ENCODE measurements around the gene ATF5.

Gene ATF5

DNA sequence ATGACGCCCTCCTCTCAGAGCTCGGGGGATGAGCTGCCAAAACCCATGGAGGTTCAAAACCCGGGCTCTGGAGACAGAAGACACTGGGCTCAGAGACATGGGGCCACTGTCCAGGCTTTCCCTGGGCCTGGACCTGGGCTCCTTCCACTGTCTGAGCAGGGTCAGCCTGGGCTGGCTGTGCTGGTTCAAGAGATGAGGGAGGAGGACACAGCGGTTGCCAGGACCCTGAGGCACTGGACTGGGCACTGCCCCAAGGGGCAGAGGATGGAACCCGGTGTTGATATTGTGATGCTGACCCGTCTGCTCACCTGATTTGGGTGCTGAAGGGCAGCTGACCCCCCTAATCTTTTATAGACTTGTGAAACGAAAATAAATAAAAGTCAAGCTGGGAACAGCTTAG, 46.0 kb downstream of the ATF5 start:
- H3K4me3 ChIP-seq (ENCODE audit: low read depth, low read length) = no peak overlapping the region
- TF ChIP-seq, protein P1, sequence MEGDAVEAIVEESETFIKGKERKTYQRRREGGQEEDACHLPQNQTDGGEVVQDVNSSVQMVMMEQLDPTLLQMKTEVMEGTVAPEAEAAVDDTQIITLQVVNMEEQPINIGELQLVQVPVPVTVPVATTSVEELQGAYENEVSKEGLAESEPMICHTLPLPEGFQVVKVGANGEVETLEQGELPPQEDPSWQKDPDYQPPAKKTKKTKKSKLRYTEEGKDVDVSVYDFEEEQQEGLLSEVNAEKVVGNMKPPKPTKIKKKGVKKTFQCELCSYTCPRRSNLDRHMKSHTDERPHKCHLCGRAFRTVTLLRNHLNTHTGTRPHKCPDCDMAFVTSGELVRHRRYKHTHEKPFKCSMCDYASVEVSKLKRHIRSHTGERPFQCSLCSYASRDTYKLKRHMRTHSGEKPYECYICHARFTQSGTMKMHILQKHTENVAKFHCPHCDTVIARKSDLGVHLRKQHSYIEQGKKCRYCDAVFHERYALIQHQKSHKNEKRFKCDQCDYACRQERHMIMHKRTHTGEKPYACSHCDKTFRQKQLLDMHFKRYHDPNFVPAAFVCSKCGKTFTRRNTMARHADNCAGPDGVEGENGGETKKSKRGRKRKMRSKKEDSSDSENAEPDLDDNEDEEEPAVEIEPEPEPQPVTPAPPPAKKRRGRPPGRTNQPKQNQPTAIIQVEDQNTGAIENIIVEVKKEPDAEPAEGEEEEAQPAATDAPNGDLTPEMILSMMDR (conservative IDR thresholded peaks at IDR 0.05; ENCODE audit: low read depth, low read length) = no peak
- no peak for DNase-seq (ENCODE audit: low read depth)

DNA sequence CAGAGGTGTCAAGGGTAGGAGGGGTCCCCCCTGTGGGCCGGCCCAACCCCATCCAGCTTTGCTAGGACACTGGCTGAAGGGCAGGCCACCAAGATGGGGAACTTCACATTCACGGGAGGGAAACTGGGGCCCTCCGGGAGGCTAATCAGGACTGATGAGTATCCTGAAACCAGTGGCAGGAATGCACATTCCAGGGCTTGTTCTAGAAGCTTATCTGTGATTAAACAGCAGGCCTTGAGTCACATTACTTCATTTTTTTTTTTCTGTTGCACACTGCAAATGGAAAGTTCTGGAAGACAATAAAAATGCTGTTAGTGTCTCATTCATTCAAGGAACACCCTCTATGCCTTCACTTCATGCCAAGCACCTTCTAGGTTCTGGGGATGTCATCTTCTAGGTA, 47.5 kb downstream of the ATF5 start:
- no peak overlapping the region for H3K4me3 ChIP-seq (ENCODE audit: low read depth, low read length)
- TF ChIP-seq, protein P1 (conservative IDR thresholded peaks at IDR 0.05; ENCODE audit: low read depth, low read length) = no peak
- peak; percentile 27 for DNase-seq (ENCODE audit: low read depth)

DNA sequence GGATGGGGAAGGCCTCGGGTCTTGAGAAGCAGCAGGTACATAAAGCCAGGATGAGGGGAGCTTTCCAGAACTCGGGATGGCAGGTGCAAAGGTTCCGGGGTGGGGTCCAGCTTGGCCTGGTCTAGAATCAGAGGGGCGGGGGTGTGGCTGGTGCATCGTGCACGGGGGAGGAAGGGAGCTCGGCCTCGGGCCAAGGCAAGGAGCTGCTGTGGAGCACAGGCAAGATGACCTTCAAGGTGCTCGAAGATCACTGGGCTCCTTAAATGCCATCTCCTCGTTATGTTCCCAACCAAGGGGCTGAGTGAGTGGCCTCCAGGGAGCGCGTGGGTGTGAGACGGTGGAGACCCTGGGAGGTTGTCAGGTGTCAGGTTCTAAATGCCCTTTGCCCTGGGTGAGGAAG, 48.1 kb downstream of the ATF5 start:
- H3K4me3 ChIP-seq (ENCODE audit: low read depth, low read length) = no peak overlapping the region
- TF ChIP-seq, protein P1 (conservative IDR thresholded peaks at IDR 0.05; ENCODE audit: low read depth, low read length) = no peak
- no peak for DNase-seq (ENCODE audit: low read depth)

DNA sequence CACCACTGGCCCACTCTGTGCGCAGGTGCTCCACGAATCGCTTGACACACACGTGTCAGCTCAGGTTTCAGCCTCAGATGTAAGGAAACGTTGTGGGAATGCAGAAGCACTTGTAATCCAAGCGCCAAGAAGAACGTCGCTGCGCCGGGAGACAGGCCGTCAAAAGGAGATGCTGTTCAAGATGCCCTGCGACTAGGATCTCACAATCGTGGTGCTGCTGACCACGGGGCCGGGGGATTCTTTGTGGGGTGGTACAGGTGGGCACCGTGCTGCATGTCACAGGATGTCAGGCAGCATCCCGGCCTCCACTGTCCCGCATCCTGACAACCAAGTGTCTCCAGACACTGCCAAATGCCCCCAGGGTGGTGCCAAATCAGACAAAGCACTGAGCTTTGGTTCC, 48.9 kb downstream of the ATF5 start:
- TF ChIP-seq, protein P1 (conservative IDR thresholded peaks at IDR 0.05; ENCODE audit: low read depth, low read length) = no peak
- DNase-seq (ENCODE audit: low read depth) = no peak
- no peak overlapping the region for H3K4me3 ChIP-seq (ENCODE audit: low read depth, low read length)

DNA sequence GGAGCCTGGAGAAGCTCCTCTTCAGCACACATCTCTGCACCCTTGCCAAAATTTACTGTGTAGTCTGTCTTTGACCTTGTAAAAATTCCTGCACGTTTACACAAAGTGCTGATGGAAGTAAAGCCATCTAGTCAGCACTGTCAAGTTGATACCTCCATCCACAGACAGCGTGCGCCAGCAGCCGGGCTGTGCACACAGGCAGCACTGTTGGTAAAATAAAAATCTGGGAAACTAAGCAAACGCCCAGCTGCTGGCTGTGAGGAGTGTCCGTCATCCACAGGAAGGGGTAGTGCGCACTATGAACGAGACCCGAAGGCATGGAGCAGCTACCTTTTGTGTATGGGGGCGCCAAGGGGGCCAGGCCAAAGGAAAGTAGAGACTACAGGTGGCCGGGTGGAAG, 49.3 kb downstream of the ATF5 start:
- TF ChIP-seq, protein P1 (conservative IDR thresholded peaks at IDR 0.05; ENCODE audit: low read depth, low read length) = no peak
- no peak overlapping the region for H3K4me3 ChIP-seq (ENCODE audit: low read depth, low read length)
- DNase-seq (ENCODE audit: low read depth) = no peak

DNA sequence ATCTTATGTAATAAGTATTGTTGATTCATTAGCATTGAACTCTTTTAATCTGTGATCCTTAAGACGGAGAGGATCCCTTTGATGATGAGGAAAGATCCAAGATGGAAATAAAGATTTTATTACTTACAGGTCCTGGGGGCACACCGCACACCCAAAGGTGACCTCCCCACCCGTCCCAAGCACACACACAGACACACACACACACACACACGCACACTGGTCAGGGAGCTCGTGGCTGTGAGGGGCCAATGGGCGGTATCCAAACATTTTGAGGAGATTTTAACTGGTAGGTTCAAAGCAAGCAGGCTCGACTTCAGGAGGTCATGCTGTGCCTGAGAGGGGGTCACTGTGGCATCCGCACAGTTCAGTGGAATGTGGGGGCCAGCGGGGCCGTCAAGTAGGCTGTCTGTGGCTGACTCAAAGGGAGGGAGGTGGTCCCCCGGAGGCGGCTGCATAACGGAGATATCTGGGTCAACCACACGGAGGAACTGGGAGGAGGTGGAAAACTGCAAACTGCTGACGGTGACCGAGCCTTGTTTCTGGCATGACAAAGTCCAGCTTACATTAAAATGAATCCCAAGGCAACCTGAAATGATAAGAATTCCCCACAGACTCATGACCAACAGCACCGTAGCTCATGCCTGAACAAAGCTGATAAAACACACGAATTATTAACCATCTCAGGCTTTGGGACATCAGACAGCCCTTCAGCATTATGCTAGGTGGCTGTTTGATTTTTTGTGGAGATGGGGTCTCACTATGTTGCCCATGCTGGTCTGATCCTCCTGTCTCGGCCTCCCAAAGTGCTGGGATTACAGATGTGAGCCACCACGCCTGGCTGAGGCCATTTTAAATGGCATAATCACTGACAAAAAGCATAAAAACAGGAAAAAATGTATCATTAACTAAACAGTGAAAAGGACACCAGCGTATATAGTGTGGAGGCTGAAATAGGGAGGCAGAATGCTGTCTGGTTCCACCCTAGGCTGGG, 52.9 kb downstream of the ATF5 start:
- TF ChIP-seq, protein P1 (conservative IDR thresholded peaks at IDR 0.05; ENCODE audit: low read depth, low read length) = no peak
- H3K4me3 ChIP-seq (ENCODE audit: low read depth, low read length) = no peak overlapping the region
- DNase-seq (ENCODE audit: low read depth) = peak; percentile 19
